ENCODE data around the gene SERPINB7.

SERPINB7 gene

DNA sequence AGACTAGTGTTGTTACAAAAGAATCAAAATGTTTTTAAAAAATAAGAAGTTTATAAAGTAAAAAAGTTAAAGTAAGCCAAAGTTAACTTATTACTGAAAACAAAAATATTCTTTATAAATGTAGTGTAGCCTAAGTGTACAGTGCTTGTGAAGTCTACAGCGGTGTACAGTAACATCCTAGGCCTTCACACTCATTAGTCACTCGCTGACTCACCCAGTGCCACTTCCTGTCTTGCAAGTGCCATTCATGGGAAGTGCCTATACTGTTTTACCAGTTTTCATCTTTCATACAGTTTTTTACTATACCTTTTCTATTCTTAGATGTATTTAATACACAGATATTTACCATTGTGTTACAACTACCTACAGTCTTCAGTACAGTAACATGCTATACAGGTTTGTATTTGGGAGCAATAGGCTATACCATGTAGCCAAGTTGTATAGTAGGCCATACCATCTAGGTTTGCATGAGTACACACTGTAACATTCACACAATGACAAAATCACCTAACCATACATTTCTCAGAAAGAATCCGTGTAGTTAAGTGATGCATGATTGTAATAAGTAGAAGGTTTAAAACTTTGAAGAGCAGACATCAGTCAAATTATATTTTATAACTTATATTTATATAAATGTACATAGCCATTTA is 13.4 kb downstream of the SERPINB7 start:
- peak; percentile 8 for DNase-seq (ENCODE audit: low read depth, low spot score)

- DNase-seq (ENCODE audit: low read depth, low spot score), result no peak
These were observed 14.1 kb downstream of the SERPINB7 start for GRCh38 chr18:63789327-63789726.

GRCh38 chr18:63795606-63796005 is 20.4 kb downstream of the SERPINB7 start:
- DNase-seq (ENCODE audit: low read depth, low spot score), result no peak

DNA sequence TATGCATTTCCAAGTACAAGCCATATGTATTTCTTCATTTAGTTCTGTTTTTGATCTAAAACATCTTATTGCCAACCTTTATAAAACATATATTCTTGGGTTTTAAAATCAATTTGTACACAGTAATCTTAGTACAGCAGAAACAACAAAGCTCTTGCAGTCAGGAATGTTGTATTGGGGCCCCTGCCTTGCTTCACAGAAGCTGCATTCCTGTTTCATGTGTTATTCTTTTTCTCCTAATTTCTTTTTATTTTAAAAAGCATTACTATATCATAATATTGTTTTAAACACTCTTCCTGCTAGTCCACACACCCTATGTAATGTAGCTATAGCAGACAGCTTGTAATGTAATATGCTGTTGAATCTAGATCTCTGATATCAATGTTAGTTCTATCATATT is 24.0 kb downstream of the SERPINB7 start:
- no peak for DNase-seq (ENCODE audit: low read depth, low spot score)

GRCh38 chr18:63801343-63801742 is 26.1 kb downstream of the SERPINB7 start:
- DNase-seq (ENCODE audit: low read depth, low spot score), result no peak

GRCh38 chr18:63808125-63808524 is 32.9 kb downstream of the SERPINB7 start:
- no peak for DNase-seq (ENCODE audit: low read depth, low spot score)

- no peak for DNase-seq (ENCODE audit: low read depth, low spot score)
These were observed 42.3 kb downstream of the SERPINB7 start for GRCh38 chr18:63817441-63818051.

DNA sequence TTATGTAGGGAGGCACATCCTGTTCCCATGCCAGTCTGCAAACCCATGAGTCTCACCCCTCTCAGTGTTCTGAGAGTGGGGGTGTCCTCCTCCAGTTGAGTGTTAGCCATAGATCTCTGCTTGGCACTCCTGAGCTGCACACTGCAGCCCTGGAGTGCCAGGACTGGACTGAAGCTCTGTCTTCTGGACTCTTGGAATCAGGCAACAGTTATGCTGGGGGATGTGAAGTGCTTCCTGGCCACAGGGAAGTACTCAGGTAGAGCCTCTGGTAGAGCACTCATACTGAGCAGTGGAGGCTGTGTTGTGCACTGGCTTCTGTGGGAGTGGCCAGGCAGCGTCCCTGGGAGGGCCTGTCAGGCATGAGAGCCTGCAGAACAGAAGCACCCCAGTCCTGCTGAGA is 43.0 kb downstream of the SERPINB7 start:
- DNase-seq (ENCODE audit: low read depth, low spot score), result no peak

GRCh38 chr18:63819786-63820185 is 44.6 kb downstream of the SERPINB7 start:
- DNase-seq (ENCODE audit: low read depth, low spot score), result no peak

DNA sequence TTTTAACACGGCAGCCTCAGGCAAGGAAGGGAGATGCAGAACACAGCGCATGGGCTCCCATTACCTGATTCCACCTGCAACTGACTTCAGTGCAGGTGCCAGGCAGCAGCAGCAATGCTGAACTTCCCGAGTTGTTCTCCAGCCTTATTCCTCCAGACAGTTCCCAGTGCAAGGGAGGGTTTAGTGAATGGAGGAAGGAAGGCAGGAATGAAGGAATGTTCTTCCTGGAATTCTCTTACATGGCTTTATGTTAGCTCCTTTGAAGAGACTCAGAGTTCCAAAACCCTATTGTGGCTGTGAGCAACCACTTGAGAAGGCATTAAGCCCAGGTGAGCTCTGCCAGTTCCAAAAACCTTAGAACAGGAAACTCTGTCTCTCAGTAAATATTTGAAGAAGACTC is 45.5 kb downstream of the SERPINB7 start:
- no peak for DNase-seq (ENCODE audit: low read depth, low spot score)

- no peak for DNase-seq (ENCODE audit: low read depth, low spot score)
These were observed 48.5 kb downstream of the SERPINB7 start for GRCh38 chr18:63823516-63824219.

- no peak for DNase-seq (ENCODE audit: low read depth, low spot score)
These were observed 49.0 kb downstream of the SERPINB7 start for GRCh38 chr18:63824220-63824525.

DNA sequence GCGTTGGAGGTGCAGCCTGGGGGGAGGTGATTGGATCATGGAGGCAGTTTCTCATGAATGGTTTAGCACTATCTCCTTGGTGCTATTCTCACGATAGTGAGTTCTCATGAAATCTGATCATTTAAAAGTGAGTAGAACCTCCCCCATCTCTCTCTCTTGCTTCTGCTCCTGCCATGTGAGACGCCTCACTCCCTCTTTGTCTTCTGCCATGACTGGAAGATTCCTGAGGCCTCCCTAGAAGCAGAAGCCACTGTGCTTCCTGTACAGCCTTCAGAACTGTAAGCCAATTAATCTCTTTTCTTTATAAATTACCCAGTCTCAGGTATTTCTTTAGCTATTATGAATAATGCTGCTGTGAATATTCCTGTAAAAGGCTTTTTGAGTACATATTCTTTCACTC is 52.9 kb downstream of the SERPINB7 start:
- no peak for DNase-seq (ENCODE audit: low read depth, low spot score)

GRCh38 chr18:63828656-63829055 is 53.4 kb downstream of the SERPINB7 start:
- DNase-seq (ENCODE audit: low read depth, low spot score), result no peak

DNA sequence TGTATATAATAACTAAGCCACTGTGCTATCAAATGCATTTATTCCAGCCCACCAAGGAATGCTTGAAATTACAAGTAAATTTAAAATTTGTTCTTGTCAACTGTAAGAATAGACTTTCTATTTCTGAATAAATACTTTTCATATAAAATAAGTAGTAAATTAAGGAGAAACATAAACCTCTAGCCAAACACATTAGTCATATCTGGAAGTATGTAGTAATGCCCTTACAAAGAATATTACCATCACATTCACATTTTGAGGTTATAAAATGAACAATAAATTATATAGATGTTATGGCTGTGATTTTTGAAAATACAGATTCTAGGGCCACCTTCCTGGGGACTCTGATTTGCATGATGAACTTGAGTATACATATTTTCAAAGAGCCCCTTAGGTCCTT is 54.7 kb downstream of the SERPINB7 start:
- no peak for DNase-seq (ENCODE audit: low read depth, low spot score)

- DNase-seq (ENCODE audit: low read depth, low spot score), result no peak
These were observed 56.0 kb downstream of the SERPINB7 start for GRCh38 chr18:63831080-63831788.

- no peak for DNase-seq (ENCODE audit: low read depth, low spot score)
These were observed 57.3 kb downstream of the SERPINB7 start for GRCh38 chr18:63832470-63832869.

DNA sequence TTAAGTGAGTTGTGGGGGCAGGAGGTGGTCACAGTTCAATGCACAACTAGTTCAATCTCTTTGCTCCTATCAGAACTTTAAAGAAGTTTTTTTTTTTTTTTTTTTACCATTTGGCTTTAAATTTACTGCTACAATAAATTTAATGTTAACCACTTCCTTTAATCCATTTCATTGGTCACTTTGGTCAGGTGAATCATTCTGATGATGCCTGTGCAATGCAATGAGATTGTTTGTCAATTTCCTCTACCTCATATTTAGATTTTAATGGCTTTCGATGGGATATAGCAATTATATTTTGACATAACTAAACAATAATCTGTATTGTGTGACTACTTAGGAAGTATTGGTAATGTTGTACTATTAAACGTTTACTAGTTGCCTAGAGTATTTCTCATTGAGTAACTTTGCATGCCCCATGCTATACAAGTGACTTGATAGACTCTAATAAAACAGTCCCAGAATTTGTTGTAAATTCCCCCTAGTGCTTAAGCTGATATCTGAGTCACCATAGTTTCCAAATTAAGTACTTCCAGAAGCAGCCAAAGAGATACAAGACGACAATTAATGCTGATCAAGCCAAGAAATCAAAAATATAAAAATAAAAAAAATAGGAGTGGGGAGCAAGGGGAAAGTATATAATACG is 59.4 kb downstream of the SERPINB7 start:
- no peak for DNase-seq (ENCODE audit: low read depth, low spot score)

GRCh38 chr18:63836456-63836855 is 61.2 kb downstream of the SERPINB7 start:
- DNase-seq (ENCODE audit: low read depth, low spot score), result no peak

DNA sequence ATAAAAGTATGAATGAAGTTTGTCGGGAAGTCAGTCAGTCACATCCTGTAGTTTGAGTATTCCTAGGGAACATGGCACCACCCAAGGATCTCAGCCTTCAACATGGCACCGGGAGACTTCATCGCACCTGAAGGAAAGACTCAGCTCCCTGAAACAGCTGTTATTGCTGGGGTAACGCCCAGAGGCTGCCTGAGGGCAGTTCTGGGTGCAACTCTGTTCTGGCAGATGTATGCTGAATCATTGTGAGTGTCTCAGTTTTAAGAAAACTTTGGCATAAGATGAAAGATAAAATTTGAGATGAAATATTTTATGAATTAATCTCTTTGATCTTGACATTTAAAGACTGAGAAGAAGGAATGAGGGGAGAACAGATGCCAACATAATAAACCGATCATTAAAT is 62.4 kb downstream of the SERPINB7 start:
- no peak for DNase-seq (ENCODE audit: low read depth, low spot score)

DNA sequence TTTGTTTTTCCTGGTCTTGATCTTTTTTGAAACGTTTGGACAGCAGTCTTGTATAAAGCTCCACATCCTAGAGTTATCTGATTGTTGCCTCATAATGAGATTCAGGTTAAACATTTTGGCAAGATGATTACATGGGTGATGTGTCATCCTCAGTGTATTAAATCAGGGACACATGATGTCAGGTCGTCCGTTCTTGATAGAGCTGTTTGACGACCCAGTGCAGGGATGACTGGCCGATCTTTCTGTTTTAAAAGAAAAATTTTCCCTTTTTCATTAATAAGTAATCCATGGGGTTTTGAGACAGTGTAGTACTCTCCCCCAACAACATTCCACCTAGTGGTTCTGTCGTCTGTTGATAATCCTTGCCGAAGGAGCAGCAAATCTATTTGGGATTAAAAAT is 67.8 kb downstream of the SERPINB7 start:
- DNase-seq (ENCODE audit: low read depth, low spot score), result no peak

DNA sequence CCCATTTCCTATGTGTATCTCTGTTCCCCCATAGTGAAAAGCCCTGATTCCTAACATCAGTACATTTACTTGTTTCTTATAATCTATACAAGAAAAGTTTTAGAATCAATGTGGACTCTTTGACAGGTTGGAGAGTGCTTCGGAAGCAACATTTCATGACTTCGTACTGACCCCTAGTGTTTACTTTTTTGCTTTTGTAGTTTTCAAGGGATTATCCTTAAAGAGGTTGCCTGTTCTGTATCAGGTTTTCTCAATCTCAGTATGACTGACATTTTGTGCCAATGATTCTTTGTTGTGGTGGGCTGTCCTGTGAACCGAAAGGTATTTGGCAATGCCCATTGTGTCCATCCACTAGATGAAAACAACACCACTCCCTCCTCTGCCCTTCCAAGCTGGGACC is 69.0 kb downstream of the SERPINB7 start:
- DNase-seq (ENCODE audit: low read depth, low spot score), result no peak

Measured in brain pericyte (primary cell).